Nephron (organoid): ENCODE measurements around the gene KIFC3.

ENCODE experiments used
- H3K27ac Mint-ChIP-seq, 3 experiments: 2 replicates each; pipeline ENCODE4 v1.8.0; 2020; ENCODE audit warnings: mixed read lengths in 3 of 3, mild to moderate bottlenecking in 2 of 3, moderate library complexity in 1 of 3
- H3K27me3 Mint-ChIP-seq: 2 replicates; pipeline ENCODE4 v1.8.0; 2021; ENCODE audit warnings: low read depth, mild to moderate bottlenecking, moderate library complexity, mixed read lengths
- H3K36me3 Mint-ChIP-seq: 2 replicates; pipeline ENCODE4 v1.8.0; 2020; ENCODE audit warnings: low read depth, mixed read lengths
- H3K4me1 Mint-ChIP-seq: 2 replicates; pipeline ENCODE4 v1.8.0; 2020; ENCODE audit warnings: mixed read lengths
- H3K4me3 Mint-ChIP-seq, 3 experiments: 2 replicates each; pipeline ENCODE4 v1.8.0; 2020; ENCODE audit warnings: mild to moderate bottlenecking in 3 of 3, mixed read lengths in 3 of 3, moderate library complexity in 2 of 3
- H3K9me3 Mint-ChIP-seq: 2 replicates; pipeline ENCODE4 v1.8.0; 2020; ENCODE audit warnings: mixed read lengths
- TF ChIP-seq, protein P1 (sequence below), 3 experiments: fragments of 200-600 bp; sonication (generic); IDR thresholded peaks; one replicate each; pipeline ENCODE4 v1.5.0; 2021; ENCODE audit warnings: antibody characterized with exemption in 3 of 3; ENCODE audit not compliant: unreplicated experiment in 3 of 3

Gene KIFC3

DNA sequence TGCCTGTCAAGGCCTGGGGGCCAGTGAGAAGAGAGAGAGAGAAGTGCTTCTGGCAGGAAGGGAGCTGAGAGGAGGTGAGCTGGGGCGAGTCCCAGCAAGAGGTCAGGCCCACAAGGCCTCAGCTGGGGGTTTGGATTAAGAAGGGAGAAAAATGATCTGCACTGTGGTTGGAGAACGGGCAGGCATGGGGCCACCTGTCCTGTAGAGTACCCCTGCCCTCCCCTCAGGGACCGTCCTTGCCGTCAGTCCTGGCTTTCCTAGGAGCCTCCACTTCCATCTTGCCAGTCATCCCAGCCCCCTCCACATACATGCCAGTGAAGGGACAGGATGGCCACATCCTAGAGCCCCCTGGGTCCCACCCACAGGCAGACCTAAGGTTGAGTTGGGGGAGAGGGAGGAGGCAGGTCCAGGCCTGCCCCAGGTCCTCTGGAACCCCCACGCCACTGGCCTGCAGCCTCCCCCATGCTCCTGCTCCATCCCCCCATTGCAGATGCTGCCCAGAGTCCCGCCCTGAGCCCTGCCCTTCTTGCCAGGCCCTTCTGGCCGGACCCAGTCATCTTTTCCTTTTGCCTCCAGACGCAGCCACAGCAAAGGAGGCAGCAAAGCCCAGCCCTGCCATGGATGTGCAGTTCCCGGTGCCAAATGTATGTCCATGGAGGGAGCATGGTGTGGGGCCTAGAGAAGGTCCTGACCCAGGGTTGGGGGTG lies 47.8 kb downstream of the KIFC3 start:
- TF ChIP-seq, protein P1, sequence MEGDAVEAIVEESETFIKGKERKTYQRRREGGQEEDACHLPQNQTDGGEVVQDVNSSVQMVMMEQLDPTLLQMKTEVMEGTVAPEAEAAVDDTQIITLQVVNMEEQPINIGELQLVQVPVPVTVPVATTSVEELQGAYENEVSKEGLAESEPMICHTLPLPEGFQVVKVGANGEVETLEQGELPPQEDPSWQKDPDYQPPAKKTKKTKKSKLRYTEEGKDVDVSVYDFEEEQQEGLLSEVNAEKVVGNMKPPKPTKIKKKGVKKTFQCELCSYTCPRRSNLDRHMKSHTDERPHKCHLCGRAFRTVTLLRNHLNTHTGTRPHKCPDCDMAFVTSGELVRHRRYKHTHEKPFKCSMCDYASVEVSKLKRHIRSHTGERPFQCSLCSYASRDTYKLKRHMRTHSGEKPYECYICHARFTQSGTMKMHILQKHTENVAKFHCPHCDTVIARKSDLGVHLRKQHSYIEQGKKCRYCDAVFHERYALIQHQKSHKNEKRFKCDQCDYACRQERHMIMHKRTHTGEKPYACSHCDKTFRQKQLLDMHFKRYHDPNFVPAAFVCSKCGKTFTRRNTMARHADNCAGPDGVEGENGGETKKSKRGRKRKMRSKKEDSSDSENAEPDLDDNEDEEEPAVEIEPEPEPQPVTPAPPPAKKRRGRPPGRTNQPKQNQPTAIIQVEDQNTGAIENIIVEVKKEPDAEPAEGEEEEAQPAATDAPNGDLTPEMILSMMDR (IDR thresholded peaks at IDR 0.05; ENCODE audit: unreplicated experiment in 3 of 3): no peak
- Mint-ChIP-seq H3K4me3 (no peak overlapping the region), H3K27ac (no peak overlapping the region), H3K4me1 (peaks cover 20% of the 10 kb centered on the region), H3K9me3 (no peaks in the 10 kb centered on the region), H3K36me3 (peaks cover 4% of the 10 kb centered on the region), H3K27me3 (no peaks in the 10 kb centered on the region)

DNA sequence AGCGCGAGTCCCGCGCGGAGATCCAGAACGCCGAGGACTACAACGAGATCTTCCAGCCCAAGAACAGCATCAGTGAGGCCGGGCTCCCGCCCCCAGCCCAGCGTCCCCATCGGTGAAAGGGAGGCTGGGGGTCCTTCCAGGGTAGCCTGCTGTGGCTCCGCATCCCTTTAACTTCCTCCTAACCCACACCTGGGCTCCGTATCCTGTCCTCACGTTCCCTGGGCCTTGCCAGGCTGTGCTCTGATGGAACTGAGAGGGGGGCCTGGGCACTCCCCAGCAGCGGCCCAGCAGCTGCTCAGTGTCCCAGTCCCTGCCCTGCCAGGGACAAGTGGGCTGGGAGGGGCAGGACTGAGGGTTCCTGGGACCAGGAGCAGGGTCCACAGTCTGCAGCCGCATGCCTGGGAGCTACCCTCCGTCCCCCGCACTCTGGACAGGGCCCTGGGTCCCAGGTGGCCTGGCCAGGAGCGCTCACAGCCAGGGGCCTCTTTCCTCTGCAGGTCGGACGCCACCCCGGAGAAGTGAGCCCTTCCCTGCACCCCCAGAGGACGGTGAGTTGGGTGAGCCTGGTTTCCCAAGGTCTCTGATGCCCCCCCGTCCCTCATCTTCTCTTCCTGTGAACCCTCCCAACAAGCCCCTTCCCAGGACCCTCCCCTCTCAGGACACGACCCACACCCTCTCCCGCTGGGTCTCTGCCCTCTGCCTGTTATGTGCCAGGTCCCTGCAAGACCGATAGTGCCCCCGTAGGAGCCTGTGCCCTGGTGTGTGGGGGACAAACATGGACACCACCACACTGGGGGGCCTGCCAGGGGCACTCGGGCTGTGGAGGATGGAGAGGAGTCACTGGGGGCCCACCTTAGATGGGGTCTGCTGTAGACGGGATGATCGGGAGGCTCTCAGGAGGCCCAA lies 48.6 kb downstream of the KIFC3 start:
- Mint-ChIP-seq H3K27ac (no peak overlapping the region), H3K4me3 (no peak overlapping the region), H3K4me1 (peaks cover 20% of the 10 kb centered on the region), H3K9me3 (no peaks in the 10 kb centered on the region), H3K36me3 (peaks cover 7% of the 10 kb centered on the region), H3K27me3 (no peaks in the 10 kb centered on the region)
- TF ChIP-seq, protein P1 (IDR thresholded peaks at IDR 0.05; ENCODE audit: unreplicated experiment in 3 of 3): no peak

DNA sequence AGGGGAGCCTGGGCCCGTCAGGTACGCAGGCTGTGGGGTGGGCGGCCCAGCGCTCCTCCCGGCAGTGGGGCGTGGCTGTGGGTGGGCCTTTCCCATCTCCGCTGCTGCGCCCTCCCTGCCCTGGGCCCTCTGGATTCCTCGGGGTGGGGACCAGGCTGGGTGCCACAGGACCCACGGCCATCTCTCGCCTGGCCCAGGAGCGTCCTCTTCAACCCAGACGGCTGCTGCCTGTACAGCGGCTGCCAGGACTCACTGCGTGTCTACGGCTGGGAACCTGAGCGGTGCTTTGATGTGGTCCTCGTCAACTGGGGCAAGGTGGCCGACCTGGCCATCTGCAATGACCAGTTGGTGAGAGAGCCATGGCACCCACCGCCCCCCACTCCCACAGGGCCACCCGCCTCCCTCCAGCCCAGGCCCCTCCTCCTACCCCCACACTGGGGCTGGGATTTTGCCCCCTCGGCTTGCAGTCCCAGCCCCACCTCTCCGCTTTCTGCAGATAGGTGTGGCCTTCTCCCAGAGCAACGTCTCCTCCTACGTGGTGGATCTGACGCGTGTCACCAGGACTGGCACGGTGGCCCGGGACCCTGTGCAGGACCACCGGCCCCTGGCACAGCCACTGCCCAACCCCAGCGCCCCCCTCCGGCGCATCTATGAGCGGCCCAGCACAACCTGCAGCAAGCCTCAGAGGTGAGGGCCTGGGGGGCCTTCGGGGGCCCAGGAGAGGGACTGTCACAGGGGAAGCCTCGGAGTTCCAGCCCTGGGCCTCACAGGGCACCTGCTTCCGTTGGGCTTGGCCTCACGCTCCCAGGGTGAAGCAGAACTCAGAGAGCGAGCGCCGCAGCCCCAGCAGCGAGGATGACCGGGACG lies 49.5 kb downstream of the KIFC3 start:
- H3K27ac Mint-ChIP-seq: no peak overlapping the region
- TF ChIP-seq, protein P1 (IDR thresholded peaks at IDR 0.05; ENCODE audit: unreplicated experiment in 3 of 3): no peak
- H3K27me3 Mint-ChIP-seq: no peaks in the 10 kb centered on the region

DNA sequence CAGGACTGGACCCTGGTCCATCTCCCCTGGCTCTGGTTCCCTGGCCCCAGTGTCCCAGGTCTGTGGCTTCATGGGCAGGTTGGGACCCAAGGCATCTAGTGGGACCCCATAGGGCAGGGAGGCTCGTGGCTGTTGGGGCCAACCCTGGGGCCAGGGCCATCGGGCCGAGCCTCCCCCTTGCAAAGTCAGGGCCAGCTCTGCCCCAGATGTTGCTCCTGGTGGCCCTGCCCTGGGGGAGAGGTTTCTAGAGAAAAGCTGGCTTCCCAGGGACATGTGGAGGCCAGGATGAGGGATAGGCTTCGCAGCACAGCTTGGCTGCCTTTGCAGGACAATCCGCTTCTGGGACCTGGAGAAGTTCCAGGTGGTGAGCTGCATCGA lies 50.1 kb downstream of the KIFC3 start:
- Mint-ChIP-seq H3K4me3 (no peak overlapping the region), H3K9me3 (no peaks in the 10 kb centered on the region), H3K27ac (no peak overlapping the region), H3K4me1 (peaks cover 20% of the 10 kb centered on the region), H3K27me3 (no peaks in the 10 kb centered on the region), H3K36me3 (peaks cover 7% of the 10 kb centered on the region)
- TF ChIP-seq, protein P1 (IDR thresholded peaks at IDR 0.05; ENCODE audit: unreplicated experiment in 3 of 3): no peak

More for the DNA sequence above, 49.5 kb downstream of the KIFC3 start:
- Mint-ChIP-seq H3K4me3 (no peak overlapping the region), H3K4me1 (peaks cover 20% of the 10 kb centered on the region), H3K9me3 (no peaks in the 10 kb centered on the region), H3K36me3 (peaks cover 7% of the 10 kb centered on the region)

DNA sequence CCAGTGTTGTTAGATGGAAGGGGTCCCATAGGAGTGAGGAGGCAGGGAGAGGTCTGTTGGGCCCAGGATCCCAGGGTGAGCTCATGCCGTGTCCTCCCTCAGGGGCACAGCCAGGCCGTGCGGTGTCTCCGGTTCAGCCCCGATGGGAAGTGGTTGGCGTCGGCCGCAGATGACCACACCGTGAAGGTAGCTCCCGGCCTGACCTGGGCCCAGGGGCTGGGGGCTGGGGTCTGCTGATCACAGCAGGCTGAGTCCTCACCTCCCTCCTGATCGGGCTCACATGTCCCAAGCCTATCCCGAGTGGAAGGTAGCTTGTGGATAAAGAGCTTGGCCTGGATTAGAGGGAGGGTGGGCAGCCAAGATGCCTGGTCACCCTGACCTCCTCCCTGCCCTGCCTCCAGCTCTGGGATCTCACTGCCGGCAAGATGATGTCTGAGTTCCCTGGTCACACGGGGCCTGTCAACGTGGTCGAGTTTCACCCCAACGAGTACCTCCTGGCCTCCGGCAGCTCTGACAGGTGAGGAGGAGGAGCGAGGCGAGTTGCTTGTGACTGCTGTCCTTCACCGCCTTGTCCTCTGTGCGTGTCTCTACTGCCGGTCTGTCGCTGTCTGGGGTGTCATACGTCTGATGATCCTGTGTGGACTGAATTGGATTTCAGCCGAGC lies 50.6 kb downstream of the KIFC3 start:
- Mint-ChIP-seq H3K4me1 (peaks cover 20% of the 10 kb centered on the region), H3K4me3 (no peak overlapping the region)

More for the DNA sequence above, 50.6 kb downstream of the KIFC3 start:
- H3K27ac Mint-ChIP-seq: no peak overlapping the region
- no peaks in the 10 kb centered on the region for H3K9me3 Mint-ChIP-seq
- TF ChIP-seq, protein P1 (IDR thresholded peaks at IDR 0.05; ENCODE audit: unreplicated experiment in 3 of 3): no peak
- peaks cover 7% of the 10 kb centered on the region for H3K36me3 Mint-ChIP-seq
- no peaks in the 10 kb centered on the region for H3K27me3 Mint-ChIP-seq
